Upper lobe of right lung (tissue), 1 donor: ENCODE measurements around the gene MRPS11. TPM values are rescaled to one million over a fixed set of nuclear protein-coding genes. Genes with fewer than 3 reads are reported as not detected.

Experiments
- ATAC-seq: fragments of 200-7000 bp; cut with Tn5 transposase; one replicate; pipeline ENCODE4 v1.9.1; 2020; ENCODE audit warnings: mild to moderate bottlenecking, moderate library complexity
- DNase-seq: peaks from one replicate; pipeline ENCODE4 v3.0.0-alpha.2; 2020
- H3K27ac ChIP-seq: fragments of 200-600 bp; one replicate; pipeline ENCODE4 v1.8.0; 2022
- H3K27me3 ChIP-seq: fragments of 200-600 bp; one replicate; pipeline ENCODE4 v1.8.0; 2022; ENCODE audit warnings: mild to moderate bottlenecking
- H3K36me3 ChIP-seq: fragments of 200-600 bp; one replicate; pipeline ENCODE4 v1.8.0; 2022
- H3K4me1 ChIP-seq: fragments of 200-600 bp; one replicate; pipeline ENCODE4 v1.8.0; 2022
- H3K4me3 ChIP-seq: fragments of 200-600 bp; one replicate; pipeline ENCODE4 v1.8.0; 2022; ENCODE audit warnings: mild to moderate bottlenecking
- H3K9me3 ChIP-seq: fragments of 200-600 bp; one replicate; pipeline ENCODE4 v1.8.0; 2022
- CTCF ChIP-seq: fragments of 200-600 bp; IDR thresholded peaks from one replicate; pipeline ENCODE4 v1.8.0; 2022; ENCODE audit warnings: antibody characterized with exemption
- intact Hi-C: fragments of 100-400 bp; cut with DNase I; formaldehyde crosslinking; loops from one replicate; pipeline ENCODE4 v1.11.0; 2022
- total RNA-seq: library from RNA; stranded (reverse); fragmentation: NEBNext Ultra II Directional; extraction: Animal tissue kit (Norgen Biotek cat#: 25700); gene quantifications from one replicate; pipeline ENCODE4 v1.2.1, GENCODE V29; 2021
- donor health status: DM: no; HTN: yes; CAD: no; lungs with severe emphysema.

The MRPS11 gene
- total RNA-seq, 1 donor from 2014 or later = 33.7 TPM

GRCh38 chr15:88440021-88440420 lies 27.5 kb upstream of the MRPS11 start:
- ATAC-seq (no peak), DNase-seq (no peak)
- Histone ChIP-seq H3K9me3 (no peaks in the 10 kb centered on the region), H3K36me3 (no peaks in the 10 kb centered on the region), H3K4me1 (no peaks in the 10 kb centered on the region), H3K4me3 (no peak overlapping the region), H3K27me3 (peaks cover 12% of the 10 kb centered on the region), H3K27ac (no peak overlapping the region)
- no peak for TF ChIP-seq CTCF
- intact Hi-C loops = no loop called here

GRCh38 chr15:88441076-88441730 lies 26.3 kb upstream of the MRPS11 start:
- no peak for DNase-seq
- no peaks in the 10 kb centered on the region for H3K9me3 ChIP-seq
- TF ChIP-seq CTCF = no peak
- ATAC-seq = no peak
- intact Hi-C loops = no loop called here
- H3K27ac ChIP-seq = no peak overlapping the region
- H3K36me3 ChIP-seq = no peaks in the 10 kb centered on the region
- no peaks in the 10 kb centered on the region for H3K4me1 ChIP-seq
- no peak overlapping the region for H3K4me3 ChIP-seq
- H3K27me3 ChIP-seq = peaks cover 12% of the 10 kb centered on the region

GRCh38 chr15:88447206-88447605 lies 20.3 kb upstream of the MRPS11 start:
- DNase-seq (no peak), ATAC-seq (no peak)
- Histone ChIP-seq H3K27ac (no peak overlapping the region), H3K4me1 (no peaks in the 10 kb centered on the region), H3K4me3 (no peak overlapping the region), H3K27me3 (peaks cover 14% of the 10 kb centered on the region), H3K36me3 (no peaks in the 10 kb centered on the region), H3K9me3 (no peaks in the 10 kb centered on the region)
- TF ChIP-seq CTCF = no peak
- intact Hi-C loops = no loop called here

- no peak for TF ChIP-seq CTCF
- no peaks in the 10 kb centered on the region for H3K36me3 ChIP-seq
- H3K27ac ChIP-seq = no peak overlapping the region
- H3K4me1 ChIP-seq = no peaks in the 10 kb centered on the region
- H3K4me3 ChIP-seq = no peak overlapping the region
- no peak for ATAC-seq
- intact Hi-C loops = no loop called here
- peaks cover 14% of the 10 kb centered on the region for H3K27me3 ChIP-seq
- DNase-seq = no peak
- no peaks in the 10 kb centered on the region for H3K9me3 ChIP-seq
These were observed 19.8 kb upstream of the MRPS11 start for GRCh38 chr15:88447741-88448140.

- H3K27ac ChIP-seq = no peak overlapping the region
- no peak overlapping the region for H3K4me3 ChIP-seq
- peaks cover 14% of the 10 kb centered on the region for H3K27me3 ChIP-seq
- no peaks in the 10 kb centered on the region for H3K4me1 ChIP-seq
- intact Hi-C loops = no loop called here
- DNase-seq (no peak), ATAC-seq (no peak)
- H3K9me3 ChIP-seq = no peaks in the 10 kb centered on the region
- H3K36me3 ChIP-seq = no peaks in the 10 kb centered on the region
- no peak for TF ChIP-seq CTCF
These were observed 18.5 kb upstream of the MRPS11 start for GRCh38 chr15:88448991-88449461.

GRCh38 chr15:88449581-88449980 lies 17.9 kb upstream of the MRPS11 start:
- peaks cover 2% of the 10 kb centered on the region for H3K4me1 ChIP-seq
- no peak for DNase-seq
- no peak overlapping the region for H3K27ac ChIP-seq
- no peaks in the 10 kb centered on the region for H3K9me3 ChIP-seq
- no peak for TF ChIP-seq CTCF
- peaks cover 14% of the 10 kb centered on the region for H3K27me3 ChIP-seq
- no peak for ATAC-seq
- intact Hi-C loops = no loop called here
- H3K4me3 ChIP-seq = no peak overlapping the region
- H3K36me3 ChIP-seq = no peaks in the 10 kb centered on the region
